Neuronal stem cell (in vitro differentiated cells): Measurements from ENCODE around the gene TGFB2.

Source experiments
- DNase-seq: peaks from one replicate; pipeline ENCODE4 v3.0.0-alpha.2; 2013; ENCODE audit warnings: low spot score
- H2AFZ ChIP-seq: one replicate; pipeline ENCODE4 v1.6.1; 2013; ENCODE audit warnings: mild to moderate bottlenecking, low read length, inconsistent platforms
- H2AK5ac ChIP-seq: 2 replicates; pipeline ENCODE4 v1.6.1; 2013; ENCODE audit warnings: low read depth, mild to moderate bottlenecking, inconsistent platforms, low read length, moderate library complexity, mixed read lengths
- H2BK120ac ChIP-seq: 2 replicates; pipeline ENCODE4 v1.6.1; 2013; ENCODE audit warnings: low read depth, mild to moderate bottlenecking, inconsistent platforms, low read length, moderate library complexity, mixed read lengths
- H2BK12ac ChIP-seq: one replicate; pipeline ENCODE4 v1.6.1; 2013; ENCODE audit warnings: low read length, inconsistent platforms
- H2BK15ac ChIP-seq: 2 replicates; pipeline ENCODE4 v1.6.1; 2013; ENCODE audit warnings: mild to moderate bottlenecking, low read length, inconsistent platforms, mixed read lengths
- H2BK5ac ChIP-seq: one replicate; pipeline ENCODE4 v1.6.1; 2013; ENCODE audit warnings: inconsistent platforms, mild to moderate bottlenecking, low read length, moderate library complexity
- H3K14ac ChIP-seq: one replicate; pipeline ENCODE4 v1.6.1; 2013; ENCODE audit warnings: low read length, inconsistent platforms
- H3K18ac ChIP-seq: 2 replicates; pipeline ENCODE4 v1.6.1; 2013; ENCODE audit warnings: low read length, inconsistent platforms
- H3K23ac ChIP-seq: 2 replicates; pipeline ENCODE4 v1.6.1; 2013; ENCODE audit warnings: low read depth, mild to moderate bottlenecking, mixed read lengths, low read length, inconsistent platforms; ENCODE audit not compliant: poor library complexity
- H3K27ac ChIP-seq: replicated peaks from 3 replicates; pipeline ENCODE4 v1.5.1; 2013; ENCODE audit warnings: low read length, inconsistent platforms
- H3K27me3 ChIP-seq, 3 experiments: 2 replicates each; pipeline ENCODE4 v1.6.1; 2013; ENCODE audit warnings: low read length in 3 of 3, mild to moderate bottlenecking in 2 of 3, inconsistent platforms in 1 of 3, low read depth in 1 of 3, mixed read lengths in 1 of 3, moderate library complexity in 1 of 3; ENCODE audit not compliant: control insufficient read depth in 3 of 3, insufficient read depth in 3 of 3
- H3K36me3 ChIP-seq, 2 donors: replicated peaks in 1 of 2; 2 replicates each; pipeline ENCODE4 v1.6.1; 2013; ENCODE audit warnings: low read length in 2 of 2; ENCODE audit not compliant: control insufficient read depth in 2 of 2, insufficient read depth in 2 of 2
- H3K4ac ChIP-seq: 2 replicates; pipeline ENCODE4 v1.6.1; 2013; ENCODE audit warnings: inconsistent platforms, mild to moderate bottlenecking, low read length, moderate library complexity
- H3K4me1 ChIP-seq, 2 donors: 1 replicate in 1 of 2; 2 replicates in 1 of 2; pipeline ENCODE4 v1.6.1; 2013; ENCODE audit warnings: low read length in 2 of 2, low read depth in 1 of 2; ENCODE audit not compliant: control insufficient read depth in 2 of 2, insufficient read depth in 1 of 2
- H3K4me2 ChIP-seq: one replicate; pipeline ENCODE4 v1.6.1; 2013; ENCODE audit warnings: mild to moderate bottlenecking, low read length, inconsistent platforms; ENCODE audit not compliant: insufficient read depth, poor library complexity, severe bottlenecking
- H3K4me3 ChIP-seq, 2 donors: 2 replicates each; pipeline ENCODE4 v1.5.1; 2013; ENCODE audit warnings: low read length in 2 of 2, mild to moderate bottlenecking in 2 of 2, inconsistent platforms in 1 of 2, moderate library complexity in 1 of 2
- H3K79me1 ChIP-seq: one replicate; pipeline ENCODE4 v1.6.1; 2013; ENCODE audit warnings: low read depth, mild to moderate bottlenecking, inconsistent platforms, low read length, moderate library complexity
- H3K9ac ChIP-seq: one replicate; pipeline ENCODE4 v1.6.1; 2013; ENCODE audit warnings: mild to moderate bottlenecking, low read depth, low read length, inconsistent platforms; ENCODE audit not compliant: poor library complexity
- H3K9me3 ChIP-seq, 2 donors: replicated peaks in 1 of 2; 2 replicates each; pipeline versions ENCODE3 to v1.6.1; 2013; ENCODE audit warnings: low read length in 2 of 2, mild to moderate bottlenecking in 2 of 2, inconsistent platforms in 1 of 2, low read depth in 1 of 2, mixed read lengths in 1 of 2, moderate library complexity in 1 of 2; ENCODE audit not compliant: control insufficient read depth in 2 of 2, insufficient read depth in 1 of 2
- H4K8ac ChIP-seq: one replicate; pipeline ENCODE4 v1.6.1; 2013; ENCODE audit warnings: low read depth, mild to moderate bottlenecking, inconsistent platforms, low read length, moderate library complexity
- H4K91ac ChIP-seq: one replicate; pipeline ENCODE4 v1.6.1; 2013; ENCODE audit warnings: low read length, low read depth, mild to moderate bottlenecking, inconsistent platforms; ENCODE audit not compliant: poor library complexity
- WGBS, 2 donors: extraction: QIAGEN DNeasy Blood & Tissue Kit; methylation state at CpG; one replicate each; pipeline ENCODE4 v1.1.7; 2013; ENCODE audit warnings: missing lambda C conversion rate in 2 of 2, mixed read lengths in 1 of 2; ENCODE audit not compliant: insufficient read length in 2 of 2, insufficient replicate concordance in 1 of 2; ENCODE audit errors: extremely low coverage in 2 of 2; 5-methylcytosine and 5-hydroxymethylcytosine counted together

The TGFB2 gene

GRCh38 chr1:218376722-218377121, 31.6 kb downstream of the TGFB2 start:
- no peak overlapping the region for H4K8ac ChIP-seq
- no peaks in the 10 kb centered on the region for H3K9me3 ChIP-seq
- no peak overlapping the region for H4K91ac ChIP-seq
- WGBS, 2 donors, result no CpG with 5 or more reads among the region's 2 CpGs
- no peaks in the 10 kb centered on the region for H3K36me3 ChIP-seq
- H3K27ac ChIP-seq, result no peak overlapping the region
- no peak overlapping the region for H3K23ac ChIP-seq
- no peak overlapping the region for H3K18ac ChIP-seq
- no peak for DNase-seq
- H3K4me2 ChIP-seq, result no peak overlapping the region
- H2AK5ac ChIP-seq, result no peak overlapping the region
- H3K4ac ChIP-seq, result no peak overlapping the region
- no peak overlapping the region for H3K14ac ChIP-seq
- H2BK120ac ChIP-seq, result no peak overlapping the region
- H3K4me3 ChIP-seq, result no peak overlapping the region
- no peak overlapping the region for H2BK15ac ChIP-seq
- no peaks in the 10 kb centered on the region for H3K27me3 ChIP-seq
- no peak overlapping the region for H2AFZ ChIP-seq
- H2BK12ac ChIP-seq, result no peak overlapping the region
- no peaks in the 10 kb centered on the region for H3K79me1 ChIP-seq
- H3K4me1 ChIP-seq, result peaks cover 4 to 18% of the 10 kb centered on the region in 2 donors
- no peak overlapping the region for H3K9ac ChIP-seq
- H2BK5ac ChIP-seq, result no peak overlapping the region

DNA sequence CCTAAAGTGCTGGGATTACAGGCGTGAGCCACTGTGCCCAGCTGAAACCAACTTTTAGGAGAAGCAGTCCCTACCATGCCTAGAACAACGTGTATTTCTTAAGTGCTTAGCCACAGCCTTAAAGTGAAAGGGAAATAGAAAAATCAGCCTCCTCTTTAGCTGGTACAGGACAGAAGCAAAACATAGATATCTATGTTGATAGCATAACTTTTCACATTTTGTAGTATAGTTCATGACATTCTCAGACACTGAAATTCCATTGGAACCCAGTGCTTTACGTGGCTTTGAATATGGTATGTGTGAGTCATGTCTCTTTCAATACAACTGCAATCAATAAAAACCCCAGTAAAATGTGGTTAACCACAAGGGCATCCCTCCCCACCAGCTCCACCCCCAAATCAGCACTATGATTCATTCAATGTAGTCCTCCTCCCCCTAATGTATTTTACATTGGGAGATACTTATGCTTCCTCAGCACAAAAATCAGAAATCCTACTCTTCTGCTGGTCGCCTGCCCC, 32.1 kb downstream of the TGFB2 start:
- H3K4ac ChIP-seq, result no peak overlapping the region

GRCh38 chr1:218380125-218380977, 35.2 kb downstream of the TGFB2 start:
- Histone ChIP-seq H3K36me3 (no peaks in the 10 kb centered on the region), H3K4me2 (no peak overlapping the region), H4K91ac (no peak overlapping the region), H2BK120ac (no peak overlapping the region), H2AK5ac (no peak overlapping the region), H4K8ac (no peak overlapping the region), H3K9ac (no peak overlapping the region), H2BK15ac (no peak overlapping the region), H3K4me1 (peaks cover 2 to 3% of the 10 kb centered on the region in 2 donors), H3K79me1 (no peaks in the 10 kb centered on the region), H2BK12ac (no peak overlapping the region), H2AFZ (no peak overlapping the region), H3K14ac (no peak overlapping the region), H3K4ac (no peak overlapping the region), H2BK5ac (no peak overlapping the region), H3K4me3 (no peak overlapping the region), H3K18ac (no peak overlapping the region), H3K9me3 (no peaks in the 10 kb centered on the region), H3K27ac (no peak overlapping the region), H3K27me3 (no peaks in the 10 kb centered on the region), H3K23ac (no peak overlapping the region)
- no CpG with 5 or more reads among the region's 7 CpGs for WGBS, 2 donors
- DNase-seq, result no peak

More for the DNA sequence above, 32.1 kb downstream of the TGFB2 start:
- no peak overlapping the region for H2AK5ac ChIP-seq
- no peak overlapping the region for H2BK5ac ChIP-seq
- no peak overlapping the region for H2BK15ac ChIP-seq
- H2AFZ ChIP-seq, result no peak overlapping the region
- H3K27me3 ChIP-seq, result no peaks in the 10 kb centered on the region
- no peak overlapping the region for H4K8ac ChIP-seq
- no peak for DNase-seq
- no peak overlapping the region for H4K91ac ChIP-seq
- no peaks in the 10 kb centered on the region for H3K9me3 ChIP-seq
- no peak overlapping the region for H2BK12ac ChIP-seq
- peaks cover 4 to 15% of the 10 kb centered on the region in 2 donors for H3K4me1 ChIP-seq
- H3K4me3 ChIP-seq, result no peak overlapping the region
- no peak overlapping the region for H3K9ac ChIP-seq
- H3K23ac ChIP-seq, result no peak overlapping the region
- H3K36me3 ChIP-seq, result no peaks in the 10 kb centered on the region
- H3K27ac ChIP-seq, result no peak overlapping the region
- no peaks in the 10 kb centered on the region for H3K79me1 ChIP-seq
- no peak overlapping the region for H3K4me2 ChIP-seq
- no peak overlapping the region for H2BK120ac ChIP-seq
- no peak overlapping the region for H3K18ac ChIP-seq
- no CpG with 5 or more reads among the region's 4 CpGs for WGBS, 2 donors
- H3K14ac ChIP-seq, result no peak overlapping the region

DNA sequence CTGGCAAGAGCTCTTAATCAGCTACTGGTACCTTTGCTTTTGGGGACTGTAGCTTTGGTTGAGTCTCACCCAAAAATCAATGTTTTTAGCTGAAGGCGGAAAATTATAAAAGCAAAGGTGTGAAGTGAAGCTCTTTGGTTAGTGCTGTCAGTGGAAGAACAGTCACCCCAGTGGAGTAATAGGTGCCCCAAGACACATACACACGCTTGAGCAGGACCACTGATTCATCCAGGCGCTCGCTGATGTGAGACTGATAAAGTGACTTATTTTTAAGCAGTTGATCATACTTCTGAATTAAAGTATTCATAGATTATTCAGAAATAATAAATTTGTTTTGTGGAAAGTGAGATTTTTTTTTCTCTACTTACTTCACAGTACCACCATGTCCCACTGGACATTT, 37.1 kb downstream of the TGFB2 start:
- no peak overlapping the region for H2BK5ac ChIP-seq
- no peak overlapping the region for H3K18ac ChIP-seq
- H3K4me3 ChIP-seq, result no peak overlapping the region
- peaks cover 2 to 3% of the 10 kb centered on the region in 2 donors for H3K4me1 ChIP-seq
- H3K23ac ChIP-seq, result no peak overlapping the region
- H3K36me3 ChIP-seq, result no peaks in the 10 kb centered on the region
- H3K4ac ChIP-seq, result no peak overlapping the region
- H3K14ac ChIP-seq, result no peak overlapping the region
- H2BK15ac ChIP-seq, result no peak overlapping the region
- H3K4me2 ChIP-seq, result no peak overlapping the region
- no peak overlapping the region for H2BK12ac ChIP-seq
- no peak overlapping the region for H3K27ac ChIP-seq
- WGBS, 2 donors, result no CpG with 5 or more reads among the region's 4 CpGs
- H3K27me3 ChIP-seq, result no peaks in the 10 kb centered on the region
- H3K79me1 ChIP-seq, result no peaks in the 10 kb centered on the region
- H2BK120ac ChIP-seq, result no peak overlapping the region
- no peak overlapping the region for H2AFZ ChIP-seq
- no peaks in the 10 kb centered on the region for H3K9me3 ChIP-seq
- H3K9ac ChIP-seq, result no peak overlapping the region
- H4K91ac ChIP-seq, result no peak overlapping the region
- no peak overlapping the region for H2AK5ac ChIP-seq
- H4K8ac ChIP-seq, result no peak overlapping the region
- DNase-seq, result no peak
